ENCODE measurements around the gene REV3L.
A peak's percentile ranks its signal among the peaks of the same experiment; 100 is the strongest.
"Not testable (repeated sequence)": the region's sequence is repeated elsewhere in the genome, so short reads cannot be mapped to it uniquely, and the experiment has no call there.

REV3L gene

GRCh38 chr6:111492499-111492898 is 9.5 kb upstream of the REV3L start:
- DNase-seq (ENCODE audit: low read depth, low spot score): no peak

GRCh38 chr6:111490067-111490466 is 7.0 kb upstream of the REV3L start:
- DNase-seq (ENCODE audit: low read depth, low spot score): no peak

- no peak for DNase-seq (ENCODE audit: low read depth, low spot score)
These were observed 4.6 kb upstream of the REV3L start for GRCh38 chr6:111487661-111488060.

- no peak for DNase-seq (ENCODE audit: low read depth, low spot score)
These were observed 3.9 kb upstream of the REV3L start for GRCh38 chr6:111486921-111487320.

- no peak for DNase-seq (ENCODE audit: low read depth, low spot score)
These were observed 3.5 kb upstream of the REV3L start for GRCh38 chr6:111486475-111486874.

- DNase-seq (ENCODE audit: low read depth, low spot score): no peak
These were observed 2.3 kb upstream of the REV3L start for GRCh38 chr6:111485342-111485741.

- no peak for DNase-seq (ENCODE audit: low read depth, low spot score)
These were observed 1.6 kb upstream of the REV3L start for GRCh38 chr6:111484633-111484930.

GRCh38 chr6:111483736-111484632 is 966 bp upstream of the REV3L start:
- peak; percentile 26 for DNase-seq (ENCODE audit: low read depth, low spot score)

- peak; percentile 0 for DNase-seq (ENCODE audit: low read depth, low spot score)
These were observed 645 bp downstream of the REV3L start for GRCh38 chr6:111482188-111482958.

GRCh38 chr6:111481836-111482187 is 1.2 kb downstream of the REV3L start:
- DNase-seq (ENCODE audit: low read depth, low spot score): no peak

GRCh38 chr6:111480988-111481822 is 1.8 kb downstream of the REV3L start:
- DNase-seq (ENCODE audit: low read depth, low spot score): no peak

- DNase-seq (ENCODE audit: low read depth, low spot score): no peak
These were observed 4.3 kb downstream of the REV3L start for GRCh38 chr6:111478749-111479148.

- no peak for DNase-seq (ENCODE audit: low read depth, low spot score)
These were observed 4.9 kb downstream of the REV3L start for GRCh38 chr6:111478064-111478476.

GRCh38 chr6:111477481-111477938 is 5.5 kb downstream of the REV3L start:
- no peak for DNase-seq (ENCODE audit: low read depth, low spot score)

- DNase-seq (ENCODE audit: low read depth, low spot score): not testable (repeated sequence)
These were observed 7.0 kb downstream of the REV3L start for GRCh38 chr6:111476061-111476460.

- DNase-seq (ENCODE audit: low read depth, low spot score): no peak
These were observed 8.2 kb downstream of the REV3L start for GRCh38 chr6:111474771-111475170.

- no peak for DNase-seq (ENCODE audit: low read depth, low spot score)
These were observed 8.9 kb downstream of the REV3L start for GRCh38 chr6:111474106-111474505.

GRCh38 chr6:111472933-111473435 is 10.0 kb downstream of the REV3L start:
- no peak for DNase-seq (ENCODE audit: low read depth, low spot score)

GRCh38 chr6:111471958-111472357 is 11.1 kb downstream of the REV3L start:
- no peak for DNase-seq (ENCODE audit: low read depth, low spot score)

GRCh38 chr6:111471533-111471932 is 11.5 kb downstream of the REV3L start:
- no peak for DNase-seq (ENCODE audit: low read depth, low spot score)

GRCh38 chr6:111470991-111471390 is 12.0 kb downstream of the REV3L start:
- DNase-seq (ENCODE audit: low read depth, low spot score): no peak

GRCh38 chr6:111469543-111469942 is 13.5 kb downstream of the REV3L start:
- no peak for DNase-seq (ENCODE audit: low read depth, low spot score)

All from activated naive CD8-positive, alpha-beta T cell treated with anti-CD3 and anti-CD28 coated beads, Interleukin-2, amount 50 U/mL, for 16 hours (primary cell).